ENCODE results near the gene BRSK2. TPM values are rescaled to one million over a fixed set of nuclear protein-coding genes. Genes with fewer than 3 reads are reported as not detected.

BRSK2 gene
- total RNA-seq, 1 donor from 2014 or later: 0.59 TPM

DNA sequence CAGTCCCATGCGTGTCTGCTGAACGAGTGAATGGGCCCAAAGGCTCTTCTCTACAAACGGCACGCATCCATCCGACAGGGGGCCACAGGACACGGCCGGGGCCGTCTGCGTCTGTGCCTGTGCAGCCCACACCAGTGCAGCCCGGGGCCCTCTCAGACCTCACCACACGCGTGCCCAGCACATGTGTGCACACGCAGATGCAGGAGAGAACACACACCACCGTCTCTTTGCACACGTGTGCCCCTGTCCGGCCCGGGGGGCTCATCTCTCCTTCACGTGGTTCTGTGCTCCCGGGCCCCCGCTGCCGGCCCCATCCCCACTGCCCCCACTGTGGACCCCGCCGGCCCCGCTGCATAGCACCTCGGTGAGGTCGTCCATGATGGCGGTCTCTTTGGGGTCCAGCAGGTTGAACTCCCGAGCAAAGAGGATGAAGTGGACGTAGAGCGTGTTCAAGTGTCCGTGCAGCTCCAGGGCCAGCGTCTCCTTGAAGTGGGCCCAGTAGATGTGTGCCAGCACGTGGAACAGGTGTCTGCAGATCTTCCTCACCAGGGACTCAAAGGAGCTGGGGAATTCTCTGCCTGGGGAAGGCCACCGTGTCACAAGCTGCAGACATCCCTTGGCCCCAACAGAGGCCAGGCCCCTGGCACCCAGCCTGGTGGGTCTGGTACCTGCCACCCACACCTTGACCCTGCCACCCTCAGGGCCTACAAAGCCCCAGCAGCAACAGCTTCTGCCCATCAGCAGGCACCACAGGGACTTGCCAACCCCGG, 80.4 kb downstream of the BRSK2 start:
- DNase-seq: no peak

DNA sequence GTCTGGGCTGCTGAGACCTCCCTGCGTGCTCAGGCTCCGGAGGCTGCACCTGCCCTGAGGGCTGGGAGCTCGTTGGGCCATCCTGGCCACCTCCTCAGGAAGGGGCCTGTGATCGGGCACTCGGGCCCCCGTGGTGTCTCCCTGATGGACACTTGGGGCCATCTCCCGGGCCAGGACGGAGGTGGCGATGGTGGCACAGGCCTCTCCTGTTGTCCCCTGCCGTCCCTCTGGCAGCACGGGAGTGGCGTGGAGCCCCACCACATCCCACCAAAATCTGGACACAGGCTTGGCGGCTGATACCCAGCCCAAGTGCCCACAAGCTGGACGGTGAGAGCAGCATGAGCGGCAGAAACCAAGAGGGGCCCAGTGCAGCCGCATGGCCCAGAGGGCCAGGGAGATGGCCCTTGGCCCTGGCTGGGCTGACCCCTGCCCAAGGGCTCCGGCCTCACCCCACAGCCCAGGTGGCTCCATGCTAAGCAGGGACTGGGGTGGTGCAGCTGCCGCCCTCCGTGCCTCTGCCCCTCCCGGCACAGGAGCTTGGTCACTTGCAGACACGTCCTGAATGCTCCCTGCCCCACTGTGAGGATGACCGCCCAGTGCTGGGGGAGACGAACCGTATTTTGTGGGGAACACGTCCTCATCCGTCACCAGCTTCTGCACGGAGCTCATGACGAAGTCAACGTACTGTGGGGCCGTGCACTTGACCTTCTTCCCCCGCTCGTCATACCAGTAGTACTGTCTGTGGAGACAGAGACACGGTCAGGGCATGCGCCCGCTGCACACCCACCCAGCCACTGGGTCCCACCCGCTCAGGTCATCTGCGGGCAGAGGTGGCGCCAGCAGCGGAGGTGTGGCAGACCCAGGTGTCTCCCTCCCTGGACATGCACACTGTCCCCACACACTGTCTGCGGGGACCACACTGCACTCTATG, 81.2 kb downstream of the BRSK2 start:
- no peak for DNase-seq

DNA sequence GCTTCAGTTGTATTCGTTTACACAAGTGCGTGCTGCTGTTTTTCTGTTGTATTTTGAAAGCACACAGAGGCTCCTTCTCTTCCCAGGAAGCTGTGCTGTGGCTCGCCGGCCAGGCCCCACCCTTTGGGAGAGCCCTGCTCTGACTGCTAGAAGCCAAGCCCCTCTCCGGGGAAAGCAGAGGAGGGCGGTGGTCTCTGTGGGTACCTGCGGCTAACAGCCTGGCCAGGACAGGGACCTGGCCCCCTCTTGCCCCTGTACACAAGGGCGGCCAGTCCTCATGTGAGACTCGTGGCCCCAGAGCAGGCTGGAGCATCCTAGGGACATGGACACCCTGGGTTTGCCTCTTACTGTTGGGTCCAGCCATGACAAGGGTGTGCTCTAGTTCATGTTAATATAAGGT, 82.0 kb downstream of the BRSK2 start:
- no peak for DNase-seq

DNA sequence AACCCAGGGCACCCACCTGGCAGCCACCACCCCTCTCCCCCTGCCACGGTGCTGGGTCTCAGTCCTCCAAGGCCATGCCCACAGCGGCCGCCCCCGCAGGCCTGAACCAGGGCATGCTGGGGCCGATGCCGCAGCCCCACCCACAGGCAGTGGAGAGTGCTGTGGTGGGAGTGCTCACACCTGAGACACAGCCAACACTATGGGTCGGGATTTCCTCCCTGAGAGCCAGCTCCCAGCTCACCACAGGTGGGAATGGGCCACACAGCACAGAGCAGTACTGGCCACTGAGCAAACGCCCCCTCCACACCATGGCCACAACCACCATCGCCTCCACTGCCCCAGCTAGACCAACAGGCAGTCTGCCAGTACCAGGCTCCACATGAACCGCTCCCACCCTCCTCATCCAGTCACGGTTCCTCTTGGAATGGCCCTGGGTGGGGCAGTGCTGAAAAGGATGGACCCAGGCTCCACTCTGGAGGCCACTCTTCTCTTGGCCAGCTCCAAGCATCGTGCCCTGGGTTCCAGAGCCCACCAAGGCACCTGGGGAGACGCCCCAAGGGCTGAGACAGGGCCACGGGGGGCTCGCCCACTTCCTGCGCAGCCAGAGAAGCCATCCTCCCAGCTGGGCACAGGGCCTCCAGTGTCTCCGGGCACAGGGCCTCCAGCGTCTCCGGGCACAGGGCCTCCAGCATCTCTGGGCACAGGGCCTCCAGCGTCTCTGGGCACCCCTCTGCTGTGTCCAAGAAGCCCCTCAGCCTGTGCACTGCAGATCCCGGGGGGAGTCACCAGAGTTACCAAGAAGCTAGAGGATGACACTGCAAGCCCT, 82.7 kb downstream of the BRSK2 start:
- no peak for DNase-seq

DNA sequence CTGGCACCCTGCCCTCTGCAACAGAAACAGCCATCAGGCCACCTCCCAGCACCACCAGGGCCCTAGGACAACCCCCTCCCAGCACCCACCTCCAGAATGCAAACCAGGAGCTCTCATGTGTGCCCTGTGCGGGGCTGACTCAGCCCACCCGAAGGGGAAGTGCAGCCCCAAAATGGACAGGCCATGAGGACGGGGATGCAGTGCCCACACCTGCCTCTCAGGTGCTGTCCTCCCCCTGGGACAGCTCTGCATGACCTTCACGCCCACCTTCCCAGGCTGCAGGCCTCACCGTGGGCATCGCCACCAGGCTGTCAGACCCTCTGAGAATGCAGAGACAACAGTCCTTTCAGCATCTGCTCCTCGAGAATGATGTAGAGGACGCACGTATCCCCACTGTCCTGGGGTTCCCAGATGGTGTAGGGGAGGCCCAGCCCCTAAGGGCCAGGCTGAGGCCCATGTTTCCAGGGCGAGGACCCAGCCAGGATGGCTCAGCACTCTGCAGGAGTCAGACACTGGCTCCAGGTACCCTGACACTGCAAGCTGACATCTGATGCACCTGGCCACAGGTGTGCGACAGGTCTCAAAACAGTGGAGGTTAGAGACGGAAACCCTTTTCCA, 83.4 kb downstream of the BRSK2 start:
- no peak for DNase-seq

DNA sequence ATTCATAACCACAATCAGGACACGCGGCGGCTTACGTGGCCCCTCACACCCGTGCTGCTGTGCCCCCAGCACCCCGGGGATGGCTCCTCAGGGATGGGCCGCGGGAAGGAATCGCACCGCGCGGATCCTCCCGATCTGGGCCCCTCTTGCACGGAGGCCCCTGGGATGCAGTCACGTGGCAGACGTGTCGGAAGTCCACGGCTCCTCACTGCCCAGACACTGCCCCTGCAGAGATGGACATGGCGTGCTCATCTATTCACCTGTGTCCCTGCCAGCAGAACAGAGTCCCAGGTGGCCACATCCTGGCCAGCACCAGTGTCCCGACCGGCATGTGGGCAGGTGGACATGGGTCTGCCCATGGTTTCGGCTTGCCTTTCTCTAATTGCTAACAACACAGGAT, 84.1 kb downstream of the BRSK2 start:
- DNase-seq: no peak

DNA sequence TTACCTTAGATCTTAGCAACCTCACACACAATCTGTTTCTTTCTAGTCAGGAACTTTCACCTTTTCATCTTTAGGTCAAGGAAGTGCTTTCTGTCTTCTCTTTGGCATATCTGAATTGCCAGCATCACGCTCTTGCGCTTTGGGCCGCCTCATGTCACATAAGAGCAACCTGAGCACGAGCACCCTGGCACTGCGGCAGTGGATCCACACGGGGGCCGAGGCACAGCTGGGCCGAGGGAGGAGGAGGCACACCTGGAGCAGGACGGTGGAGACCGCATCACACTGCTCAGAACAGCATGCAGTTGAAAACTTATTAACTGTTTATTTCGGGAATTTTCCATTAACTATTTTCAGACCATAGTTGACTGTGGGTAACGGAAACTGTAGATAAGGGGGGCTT, 86.1 kb downstream of the BRSK2 start:
- DNase-seq: no peak

DNA sequence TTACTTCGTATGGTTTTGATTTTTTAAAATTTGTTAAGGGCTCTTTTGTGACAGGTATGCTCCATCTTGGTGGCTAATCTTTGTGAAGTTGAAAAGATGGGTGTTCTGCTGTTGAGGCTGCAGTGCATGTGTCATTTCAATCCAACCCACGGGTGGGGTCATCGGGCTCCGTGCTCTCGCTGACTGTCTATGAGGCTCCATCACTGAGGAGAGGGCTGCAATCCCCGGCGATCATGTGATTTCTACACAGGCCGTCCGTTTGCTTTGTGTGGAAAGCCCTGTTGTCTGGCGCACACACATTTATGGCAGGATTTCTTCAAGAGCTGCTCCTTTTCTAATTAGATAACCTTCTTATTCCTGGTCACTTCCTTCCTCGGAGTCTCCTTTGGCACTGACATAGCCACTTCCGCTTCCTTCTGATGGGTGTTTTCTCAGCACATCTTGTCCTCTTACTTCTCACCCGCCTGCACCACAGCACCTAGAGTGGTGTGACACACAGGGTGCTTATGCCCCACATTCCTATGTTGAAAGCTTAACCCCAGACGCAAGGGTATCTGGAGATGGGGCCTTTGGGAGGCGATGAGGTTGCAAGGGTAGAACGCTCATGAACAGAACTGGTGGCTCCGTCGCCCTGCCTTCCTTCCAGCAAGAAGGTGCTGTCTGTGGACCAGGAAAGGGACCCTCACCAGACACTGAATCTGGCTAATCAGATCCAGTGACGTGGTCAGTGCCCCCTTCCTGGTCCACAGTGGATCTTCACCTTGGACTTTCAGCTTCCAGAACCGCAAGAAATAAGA, 87.4 kb downstream of the BRSK2 start:
- DNase-seq: no peak

DNA sequence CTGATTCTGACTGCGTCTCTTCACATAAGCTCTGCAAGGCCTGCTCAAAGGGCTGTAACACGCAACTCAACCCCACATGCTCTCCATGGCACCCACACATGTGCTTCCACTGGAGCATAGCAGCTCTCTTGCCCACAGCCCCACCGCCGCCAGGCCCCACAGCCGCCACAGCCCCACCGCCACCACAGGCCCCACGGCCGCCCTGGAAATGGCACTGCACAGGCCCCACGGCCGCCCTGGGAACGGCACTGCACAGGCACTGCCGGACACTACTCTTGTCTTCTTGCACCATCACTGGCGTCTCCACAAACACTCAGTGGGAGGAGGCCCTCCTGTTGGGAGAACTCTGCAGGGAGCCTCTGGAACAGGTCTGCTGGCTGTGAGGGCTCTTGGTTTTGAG, 88.3 kb downstream of the BRSK2 start:
- no peak for DNase-seq

DNA sequence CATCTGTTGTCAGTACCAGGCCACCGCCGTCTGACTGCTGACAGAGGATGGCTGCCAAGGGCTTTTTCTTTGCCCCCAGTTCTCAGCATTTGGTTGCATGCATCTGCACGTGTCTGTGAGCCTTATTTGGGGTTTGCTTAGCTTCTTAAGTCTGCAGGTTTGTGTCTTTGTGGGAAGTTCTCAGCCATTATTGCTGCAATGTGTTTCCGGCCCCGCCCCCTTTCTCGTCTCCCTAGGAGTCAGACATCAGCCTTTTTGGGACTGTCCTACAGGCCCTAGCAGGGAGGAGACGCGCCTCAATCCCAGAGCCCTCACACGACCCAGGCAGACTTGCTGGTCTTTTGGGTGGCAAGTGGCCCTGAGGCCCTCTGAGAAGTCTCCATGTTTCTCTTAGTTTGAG, 88.8 kb downstream of the BRSK2 start:
- DNase-seq: no peak

DNA sequence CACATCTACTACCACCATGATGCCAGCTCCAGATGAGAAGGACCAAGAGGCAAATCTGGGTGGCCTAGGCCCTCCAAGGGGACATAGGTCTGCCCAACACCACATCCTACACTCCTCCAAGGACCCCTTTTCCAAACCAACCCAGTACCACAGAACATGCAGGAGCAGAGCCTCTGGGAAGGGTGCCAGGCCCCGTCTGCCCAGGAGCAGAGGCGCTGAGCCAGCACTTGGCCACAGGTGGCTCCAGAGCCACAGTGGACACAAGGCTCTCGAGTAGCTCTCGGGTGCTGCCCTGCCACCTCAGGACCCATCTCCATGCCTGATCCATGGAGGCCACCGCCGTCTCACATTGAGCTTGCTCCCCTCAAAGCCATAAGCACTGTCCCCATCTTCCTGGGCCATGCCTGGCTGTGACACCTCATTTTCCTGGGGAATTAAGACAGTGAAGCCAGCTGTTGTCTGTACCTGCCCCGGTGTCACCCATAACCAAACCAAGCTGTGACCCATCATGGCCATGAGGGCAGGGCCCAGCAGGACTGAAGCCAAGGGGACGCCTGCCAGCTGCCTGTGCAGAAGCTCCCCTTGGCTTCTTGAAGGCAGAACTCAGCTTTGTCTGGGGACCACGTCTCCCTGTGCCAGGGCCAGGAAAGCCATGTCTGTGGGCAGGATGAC, 89.4 kb downstream of the BRSK2 start:
- DNase-seq: no peak

DNA sequence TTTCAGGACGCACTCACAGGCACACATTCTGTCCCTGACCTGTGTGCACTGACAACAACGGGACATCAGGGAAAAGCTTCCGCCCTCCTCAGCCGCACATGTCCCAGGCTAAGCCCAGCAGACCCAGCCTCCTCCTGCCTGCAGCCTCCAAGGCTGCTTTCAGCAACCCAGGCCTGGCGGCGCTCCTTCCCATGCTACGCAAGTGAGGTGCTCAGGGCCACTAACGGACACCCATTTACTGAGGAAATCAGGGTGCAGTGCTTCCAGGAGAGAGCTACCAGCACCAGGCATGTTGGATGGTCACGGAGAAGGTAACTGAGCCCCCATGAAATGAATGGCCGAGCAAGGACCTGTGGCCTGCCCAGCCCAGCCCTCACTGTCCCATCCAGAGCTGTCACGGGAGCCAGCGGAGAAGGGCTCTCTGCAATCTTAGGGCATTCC, 90.0 kb downstream of the BRSK2 start:
- DNase-seq: no peak

DNA sequence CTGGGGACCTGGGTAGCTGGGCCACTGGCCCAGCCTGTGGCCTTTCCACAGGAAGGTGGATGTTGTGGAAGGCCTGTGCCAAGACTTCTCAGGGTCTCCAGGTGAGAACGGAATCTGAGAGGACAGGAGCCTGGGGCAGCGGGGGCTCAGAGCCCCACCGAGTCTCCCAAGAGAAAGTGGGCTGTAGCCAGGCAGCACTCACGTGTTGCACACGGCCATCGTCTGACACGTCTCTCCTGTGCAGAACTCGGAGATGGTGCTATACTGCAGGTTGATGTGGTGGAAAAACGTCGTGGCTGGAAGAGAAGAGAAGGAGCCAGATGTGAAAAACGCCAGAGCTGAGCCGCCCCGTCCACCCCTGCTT, 90.4 kb downstream of the BRSK2 start:
- no peak for DNase-seq

DNA sequence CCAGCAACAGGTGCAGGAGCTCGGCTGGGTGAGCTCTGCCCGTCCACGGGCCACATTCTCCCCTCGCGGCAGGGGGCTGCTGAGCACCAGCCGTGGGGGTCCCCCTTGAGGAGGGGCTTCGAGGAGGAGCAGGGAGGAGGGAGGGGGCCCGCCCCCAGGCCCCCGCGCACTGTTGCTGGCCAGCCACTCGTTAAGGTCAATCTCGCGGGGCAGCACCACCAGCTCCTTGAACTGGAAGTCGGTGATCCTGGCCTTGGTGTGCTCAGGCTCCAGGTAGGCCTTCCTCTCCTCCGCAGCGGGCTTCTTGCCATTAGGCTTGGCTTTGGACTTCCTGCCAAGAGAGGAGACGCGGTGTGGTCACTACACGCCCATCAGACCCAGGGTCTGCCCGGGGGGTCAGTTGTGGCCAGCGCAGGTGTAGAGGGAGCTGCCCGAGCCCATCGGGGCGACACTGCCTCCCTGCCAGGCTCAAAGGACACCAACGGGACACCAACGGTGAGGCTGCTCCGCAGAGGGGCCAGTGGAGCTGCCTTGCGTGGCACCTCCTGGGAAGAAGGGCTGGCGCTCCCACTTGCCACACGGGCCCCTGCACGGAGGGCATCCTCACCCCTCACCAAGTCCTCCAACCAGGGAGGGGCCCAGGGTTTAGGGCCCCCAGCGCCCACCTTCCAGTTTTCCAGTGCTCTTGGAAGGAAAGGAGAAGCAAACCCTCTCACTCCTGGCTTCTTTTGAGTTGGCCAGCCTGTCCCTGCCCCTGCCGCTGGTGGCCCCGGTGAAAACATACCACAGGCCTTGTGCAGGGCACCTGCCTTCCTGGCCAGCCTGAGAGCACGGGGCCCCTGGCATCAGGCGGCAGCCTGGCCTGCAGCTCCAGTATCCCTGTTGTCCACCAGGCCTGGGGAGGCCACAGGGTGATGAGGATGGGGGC, 91.1 kb downstream of the BRSK2 start:
- DNase-seq: no peak

DNA sequence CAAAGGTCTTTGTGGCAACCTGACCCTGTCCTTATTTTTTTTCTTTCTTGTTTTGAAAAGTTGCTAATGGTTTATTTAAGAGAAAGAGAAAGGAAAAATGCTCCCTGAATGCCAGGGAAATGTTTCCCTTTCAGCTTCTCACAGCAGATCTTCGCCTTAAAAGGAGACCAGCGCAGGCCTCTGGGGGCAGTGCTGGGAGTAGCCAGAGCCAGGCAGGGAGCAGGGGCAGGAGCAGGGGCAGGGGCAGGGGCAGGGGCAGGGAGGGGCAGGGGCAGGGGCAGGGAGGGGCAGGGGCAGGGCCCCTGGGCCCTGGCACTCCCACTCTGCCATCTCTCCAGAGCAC, 91.7 kb downstream of the BRSK2 start:
- DNase-seq: no peak

DNA sequence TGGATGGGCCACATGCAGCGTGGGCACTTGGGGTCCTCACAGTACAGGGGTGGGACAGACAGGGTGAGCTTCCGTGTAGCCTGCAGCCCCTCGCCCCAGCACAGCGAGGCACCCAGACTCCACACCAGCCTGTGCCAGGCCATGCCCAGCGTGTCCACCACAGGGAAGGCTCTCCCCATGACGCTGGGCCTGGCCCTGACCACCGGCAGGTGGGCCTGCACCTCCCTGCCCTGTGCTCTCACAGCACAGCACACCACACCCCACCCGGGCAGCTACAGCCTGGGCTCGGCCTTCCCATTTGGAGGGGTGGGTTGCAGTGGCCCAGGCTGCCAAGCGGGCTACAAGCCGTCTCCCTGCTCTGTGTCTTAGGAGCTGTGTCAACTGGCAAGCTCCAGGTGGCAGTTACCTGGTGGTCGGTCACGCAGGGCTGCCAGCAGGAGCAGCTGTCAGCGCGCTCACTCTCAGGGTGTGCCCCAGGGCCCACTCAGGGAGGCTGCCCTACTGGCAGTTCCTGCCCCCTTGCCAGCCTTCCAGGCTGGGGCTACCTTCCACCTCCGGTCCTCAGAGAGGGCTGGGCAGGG, 92.2 kb downstream of the BRSK2 start:
- DNase-seq: no peak

DNA sequence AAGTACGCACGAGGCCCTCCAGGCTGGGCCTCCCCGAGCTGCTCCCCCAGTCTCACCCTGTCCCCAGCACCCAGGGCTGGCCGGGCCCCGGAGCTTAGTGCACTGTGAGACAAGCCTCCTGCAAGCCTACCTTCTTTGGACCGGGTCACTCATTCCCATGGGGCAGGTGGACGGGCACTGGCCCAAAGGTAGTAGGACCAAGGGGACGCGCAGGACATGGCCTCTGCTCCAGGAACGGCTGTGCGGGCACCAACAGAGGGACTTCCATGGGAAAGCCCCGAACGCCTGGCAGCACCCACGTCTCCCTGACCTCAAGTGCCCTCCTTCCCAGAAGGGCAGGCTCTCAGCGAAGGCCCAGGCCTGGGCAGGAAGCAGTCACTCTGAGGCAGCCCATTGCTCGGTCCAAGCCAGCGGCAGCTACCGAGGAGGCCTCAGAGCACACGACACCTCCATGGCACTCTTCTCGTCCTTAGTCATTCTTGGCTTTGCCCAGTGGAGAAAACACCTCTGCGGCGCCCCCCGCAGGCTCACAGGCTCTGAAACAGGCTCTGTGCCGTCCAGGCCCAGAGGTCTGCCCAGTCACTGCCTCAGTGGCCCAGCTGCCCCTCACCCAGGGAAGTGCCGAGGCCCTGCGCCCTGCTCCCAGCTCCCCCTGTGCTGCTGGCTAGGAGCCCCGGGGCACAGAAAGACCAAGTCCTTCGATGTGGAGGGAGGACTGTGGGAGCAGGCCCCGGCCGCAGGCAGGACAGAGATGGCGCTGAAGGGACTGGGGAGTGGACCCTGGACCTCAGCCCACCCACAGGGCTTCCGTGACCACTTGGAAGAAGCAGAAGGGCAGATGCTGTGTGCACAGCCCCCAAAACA, 93.1 kb downstream of the BRSK2 start:
- DNase-seq: no peak

DNA sequence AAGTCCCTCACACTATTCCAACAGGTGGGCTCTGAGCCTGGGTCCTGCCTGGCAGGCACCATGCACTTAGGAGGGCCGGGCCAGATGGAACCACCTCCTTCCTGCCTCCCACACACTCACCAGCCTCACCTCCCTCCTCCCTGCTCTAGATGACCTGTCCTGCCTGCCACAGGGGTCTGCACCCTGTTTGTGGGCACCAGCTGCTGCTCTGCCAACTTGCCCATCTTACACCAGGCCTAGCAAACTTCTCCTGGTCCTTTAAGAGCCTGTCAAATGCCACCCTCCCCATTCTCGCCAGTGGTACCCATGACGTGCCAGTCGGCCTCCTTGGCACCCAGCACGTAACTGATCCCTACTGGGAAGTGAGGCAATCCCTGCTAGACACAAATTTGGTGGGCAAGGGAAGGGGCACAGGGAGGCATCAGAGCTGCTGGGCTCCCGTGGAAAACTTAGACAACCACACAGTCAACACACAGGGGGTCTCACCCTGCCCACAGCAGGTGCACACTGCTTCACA, 93.8 kb downstream of the BRSK2 start:
- DNase-seq: no peak
